Spleen (tissue), 7 donors: ENCODE measurements around the gene MED12.

Source experiments
- POLR2A ChIP-seq, 3 donors: fragments of 450-650 bp; IDR thresholded peaks; one replicate each; pipeline ENCODE4 v1.5.1; 2017; ENCODE audit warnings: antibody characterized with exemption in 3 of 3, mild to moderate bottlenecking in 1 of 3
- TF ChIP-seq, protein P1 (sequence below), 11 experiments: fragments of 200-600 bp in 7 of 11; fragments of 450-650 bp in 4 of 11; sonication (generic) in 4 of 11; IDR thresholded peaks in 8 of 11; conservative IDR thresholded peaks in 3 of 11; 1 replicate in 7 of 11; 2 replicates in 4 of 11; pipeline versions ENCODE4 v1.4.0 to v1.8.0; 2016 to 2021; ENCODE audit warnings: antibody characterized with exemption in 11 of 11, inconsistent platforms in 4 of 11, mild to moderate bottlenecking in 1 of 11
- donor health status: DM: no; HTN: no; CAD: no; lungs with moderate emphysema.
- donor health status: DM: no; HTN: no; CAD: no.
- donor health status: DM: no; HTN: no; CAD: no.

DNA sequence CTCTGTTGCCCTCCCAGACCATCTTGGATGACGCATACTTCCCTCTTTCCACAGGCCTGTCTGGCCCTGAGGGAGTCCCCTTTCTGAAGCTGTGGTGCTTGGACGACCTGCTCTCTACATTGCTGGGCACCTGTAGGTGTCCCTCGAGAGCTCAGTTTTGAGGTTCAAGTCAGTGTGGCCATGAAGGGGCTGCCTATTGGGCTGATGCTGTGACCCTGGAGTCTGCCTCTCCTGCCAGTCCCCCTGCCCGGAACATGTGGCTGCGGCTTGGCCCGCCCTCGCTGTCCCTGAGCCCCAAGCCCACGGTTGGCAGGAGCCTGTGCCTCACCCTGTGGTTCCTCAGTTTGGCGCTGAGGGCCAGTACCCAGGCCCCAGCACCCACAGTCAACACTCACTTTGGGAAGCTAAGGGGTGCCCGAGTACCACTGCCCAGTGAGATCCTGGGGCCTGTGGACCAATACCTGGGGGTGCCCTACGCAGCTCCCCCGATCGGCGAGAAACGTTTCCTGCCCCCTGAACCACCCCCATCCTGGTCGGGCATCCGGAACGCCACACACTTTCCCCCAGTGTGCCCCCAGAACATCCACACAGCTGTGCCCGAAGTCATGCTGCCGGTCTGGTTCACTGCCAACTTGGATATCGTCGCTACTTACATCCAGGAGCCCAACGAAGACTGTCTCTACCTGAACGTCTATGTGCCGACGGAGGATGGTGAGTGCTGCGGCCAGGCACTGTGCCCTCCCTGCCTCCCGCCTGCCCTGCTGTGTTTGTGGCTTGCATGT, 29.3 kb downstream of the MED12 start:
- TF ChIP-seq, protein P1, sequence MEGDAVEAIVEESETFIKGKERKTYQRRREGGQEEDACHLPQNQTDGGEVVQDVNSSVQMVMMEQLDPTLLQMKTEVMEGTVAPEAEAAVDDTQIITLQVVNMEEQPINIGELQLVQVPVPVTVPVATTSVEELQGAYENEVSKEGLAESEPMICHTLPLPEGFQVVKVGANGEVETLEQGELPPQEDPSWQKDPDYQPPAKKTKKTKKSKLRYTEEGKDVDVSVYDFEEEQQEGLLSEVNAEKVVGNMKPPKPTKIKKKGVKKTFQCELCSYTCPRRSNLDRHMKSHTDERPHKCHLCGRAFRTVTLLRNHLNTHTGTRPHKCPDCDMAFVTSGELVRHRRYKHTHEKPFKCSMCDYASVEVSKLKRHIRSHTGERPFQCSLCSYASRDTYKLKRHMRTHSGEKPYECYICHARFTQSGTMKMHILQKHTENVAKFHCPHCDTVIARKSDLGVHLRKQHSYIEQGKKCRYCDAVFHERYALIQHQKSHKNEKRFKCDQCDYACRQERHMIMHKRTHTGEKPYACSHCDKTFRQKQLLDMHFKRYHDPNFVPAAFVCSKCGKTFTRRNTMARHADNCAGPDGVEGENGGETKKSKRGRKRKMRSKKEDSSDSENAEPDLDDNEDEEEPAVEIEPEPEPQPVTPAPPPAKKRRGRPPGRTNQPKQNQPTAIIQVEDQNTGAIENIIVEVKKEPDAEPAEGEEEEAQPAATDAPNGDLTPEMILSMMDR (IDR thresholded peaks at IDR 0.05 in 8 of 11, conservative IDR thresholded peaks at IDR 0.05 in 3 of 11), result no peak
- no peak for TF ChIP-seq POLR2A (IDR thresholded peaks at IDR 0.05)
